ENCODE data around the gene MEPE.

Gene MEPE

DNA sequence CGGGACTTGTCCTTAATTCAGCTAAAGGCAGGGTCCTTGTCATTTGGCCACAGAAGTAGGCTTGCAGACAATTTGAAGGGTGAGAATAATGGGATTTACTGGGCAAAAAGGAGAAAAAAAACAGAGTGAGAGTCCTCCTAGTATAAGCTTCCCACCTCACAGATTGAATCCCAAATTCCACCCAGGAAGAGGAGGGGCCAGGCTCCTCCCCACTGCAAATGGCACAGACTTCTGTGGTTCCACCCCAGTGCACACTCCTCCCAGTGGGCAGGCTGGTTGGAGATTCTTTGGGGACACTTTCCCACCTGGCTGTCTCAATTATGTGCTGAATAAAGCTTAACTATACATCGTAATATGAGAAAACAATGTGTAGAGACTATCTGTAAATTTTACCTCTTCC lies 31.6 kb downstream of the MEPE start:
- POLR2A ChIA-PET, result no interaction called here
- DNase-seq (ENCODE audit: extremely low spot score), result no peak
- TF ChIP-seq ZNF384 (IDR thresholded peaks at IDR 0.05), result no peak
- TF ChIP-seq ELF4 (IDR thresholded peaks at IDR 0.05), result no peak
- no peak for TF ChIP-seq SUZ12 (IDR thresholded peaks at IDR 0.05)
- TF ChIP-seq LEF1 (IDR thresholded peaks at IDR 0.05; ENCODE audit: borderline replicate concordance), result no peak
- no peak for TF ChIP-seq FOXK2 (IDR thresholded peaks at IDR 0.05)
- no peak for TF ChIP-seq TARDBP (IDR thresholded peaks at IDR 0.05)
- TF ChIP-seq ARNT (IDR thresholded peaks at IDR 0.05), result no peak
- TF ChIP-seq HDGF (IDR thresholded peaks at IDR 0.05; ENCODE audit: borderline replicate concordance), result no peak
- TF ChIP-seq BHLHE40 (IDR thresholded peaks at IDR 0.05; ENCODE audit: borderline replicate concordance), result no peak
- TF ChIP-seq FOXA1 (IDR thresholded peaks at IDR 0.05), result no peak
- TF ChIP-seq L3MBTL2 (conservative IDR thresholded peaks at IDR 0.05), result no peak
- TF ChIP-seq SP1 (IDR thresholded peaks at IDR 0.05), result no peak
- TF ChIP-seq FOXM1 (IDR thresholded peaks at IDR 0.05; ENCODE audit: borderline replicate concordance), result no peak
- TF ChIP-seq CTBP1 (IDR thresholded peaks at IDR 0.05; ENCODE audit: borderline replicate concordance), result no peak
- TF ChIP-seq, protein P1, sequence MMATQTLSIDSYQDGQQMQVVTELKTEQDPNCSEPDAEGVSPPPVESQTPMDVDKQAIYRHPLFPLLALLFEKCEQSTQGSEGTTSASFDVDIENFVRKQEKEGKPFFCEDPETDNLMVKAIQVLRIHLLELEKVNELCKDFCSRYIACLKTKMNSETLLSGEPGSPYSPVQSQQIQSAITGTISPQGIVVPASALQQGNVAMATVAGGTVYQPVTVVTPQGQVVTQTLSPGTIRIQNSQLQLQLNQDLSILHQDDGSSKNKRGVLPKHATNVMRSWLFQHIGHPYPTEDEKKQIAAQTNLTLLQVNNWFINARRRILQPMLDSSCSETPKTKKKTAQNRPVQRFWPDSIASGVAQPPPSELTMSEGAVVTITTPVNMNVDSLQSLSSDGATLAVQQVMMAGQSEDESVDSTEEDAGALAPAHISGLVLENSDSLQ (IDR thresholded peaks at IDR 0.05), result no peak
- TF ChIP-seq NFRKB (IDR thresholded peaks at IDR 0.05), result no peak

DNA sequence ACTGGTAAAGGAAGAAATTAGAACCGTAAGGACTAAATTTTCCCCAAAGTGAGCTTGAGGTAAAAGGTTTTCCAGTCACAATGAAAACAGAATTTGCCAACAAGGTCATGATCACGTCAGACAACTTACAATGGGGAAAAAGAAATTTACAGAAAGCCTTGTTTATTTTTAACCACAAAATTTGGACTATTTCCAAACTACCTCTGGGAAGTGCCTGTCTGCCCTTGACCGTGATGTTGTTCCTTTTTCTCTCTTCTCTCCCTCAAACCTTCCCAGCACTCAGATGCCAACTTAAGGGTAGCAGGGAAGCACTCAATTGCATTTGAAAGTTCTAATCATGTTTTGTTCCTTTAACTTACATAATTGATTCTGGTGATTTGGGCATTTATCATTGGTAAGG lies 32.5 kb downstream of the MEPE start:
- no peak for DNase-seq (ENCODE audit: extremely low spot score)

More for the DNA sequence above, 31.6 kb downstream of the MEPE start:
- CTCF ChIA-PET, result interaction anchor here (1.1 kb wide), 1 partner anchor 11 kb away, joined by 3 read pairs; no protein-coding TSS in a partner anchor

DNA sequence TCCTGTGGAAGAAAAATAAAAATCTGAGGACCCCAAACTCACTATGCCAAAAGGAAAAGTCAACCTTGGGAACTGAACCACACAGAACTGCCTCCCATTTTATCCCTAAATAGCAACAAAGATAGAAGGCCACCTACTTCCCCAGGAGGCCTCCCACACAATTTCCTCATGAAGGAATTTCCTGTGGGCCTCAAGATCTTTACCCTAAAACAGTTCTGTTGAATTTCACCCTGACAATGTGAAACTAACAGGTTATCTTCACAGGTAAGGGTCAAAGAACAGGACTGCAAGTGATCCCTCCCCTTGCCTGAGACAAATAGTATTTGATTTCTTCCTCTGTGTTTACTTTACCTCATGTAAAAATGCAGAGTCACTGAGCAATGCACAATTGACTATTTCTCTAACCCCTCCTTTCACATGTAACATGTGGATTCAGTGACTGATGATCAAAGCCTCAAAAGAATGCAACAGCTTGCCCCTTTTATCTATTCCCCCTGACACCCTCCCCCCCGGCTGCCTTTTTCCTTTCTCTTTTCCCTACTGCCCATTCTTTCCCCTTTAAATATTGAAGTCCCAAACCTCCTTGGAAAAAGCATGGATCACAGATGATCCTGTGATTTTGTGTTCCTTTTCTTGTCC lies 33.3 kb downstream of the MEPE start:
- ChIA-PET CTCF (no interaction called here), POLR2A (no interaction called here)
- DNase-seq (ENCODE audit: extremely low spot score), result no peak
- no peak for TF ChIP-seq FOXM1 (IDR thresholded peaks at IDR 0.05; ENCODE audit: borderline replicate concordance)
- no peak for TF ChIP-seq ELF4 (IDR thresholded peaks at IDR 0.05)
- no peak for TF ChIP-seq FOXA1 (IDR thresholded peaks at IDR 0.05)
- TF ChIP-seq SUZ12 (IDR thresholded peaks at IDR 0.05), result no peak
- no peak for TF ChIP-seq BHLHE40 (IDR thresholded peaks at IDR 0.05; ENCODE audit: borderline replicate concordance)

More for the DNA sequence above, 32.5 kb downstream of the MEPE start:
- CTCF ChIA-PET, result interaction anchor here (1.1 kb wide), 1 partner anchor 12 kb away, joined by 3 read pairs; no protein-coding TSS in a partner anchor
- POLR2A ChIA-PET, result no interaction called here
- TF ChIP-seq SP1 (IDR thresholded peaks at IDR 0.05), result no peak
- no peak for TF ChIP-seq LEF1 (IDR thresholded peaks at IDR 0.05; ENCODE audit: borderline replicate concordance)
- no peak for TF ChIP-seq ELF4 (IDR thresholded peaks at IDR 0.05)
- no peak for TF ChIP-seq FOXK2 (IDR thresholded peaks at IDR 0.05)
- TF ChIP-seq TARDBP (IDR thresholded peaks at IDR 0.05), result no peak
- TF ChIP-seq BHLHE40 (IDR thresholded peaks at IDR 0.05; ENCODE audit: borderline replicate concordance), result no peak
- no peak for TF ChIP-seq L3MBTL2 (conservative IDR thresholded peaks at IDR 0.05)
- TF ChIP-seq, protein P1 (IDR thresholded peaks at IDR 0.05), result no peak
- no peak for TF ChIP-seq SUZ12 (IDR thresholded peaks at IDR 0.05)
- TF ChIP-seq FOXM1 (IDR thresholded peaks at IDR 0.05; ENCODE audit: borderline replicate concordance), result no peak
- TF ChIP-seq ARNT (IDR thresholded peaks at IDR 0.05), result no peak
- no peak for TF ChIP-seq NFRKB (IDR thresholded peaks at IDR 0.05)
- TF ChIP-seq HDGF (IDR thresholded peaks at IDR 0.05; ENCODE audit: borderline replicate concordance), result no peak

DNA sequence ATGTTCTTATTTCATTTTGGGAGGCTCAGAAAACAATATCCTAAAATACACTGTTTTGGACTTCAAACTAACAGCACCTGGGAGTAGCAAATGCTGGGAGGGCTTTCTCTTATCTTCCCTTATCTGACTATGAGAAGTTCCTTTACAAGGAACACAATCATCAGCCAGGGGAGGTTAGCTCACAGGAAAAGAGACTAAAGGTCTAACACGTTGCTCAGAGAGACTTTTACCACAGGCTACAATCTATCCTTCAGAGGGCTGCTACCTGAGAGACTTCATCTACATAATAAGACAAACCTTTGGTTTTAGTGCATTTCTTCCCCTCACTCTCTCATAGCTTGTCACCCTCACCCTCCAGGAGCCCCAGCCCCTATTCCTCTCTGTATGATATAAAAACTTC lies 35.8 kb downstream of the MEPE start:
- CTCF ChIA-PET, result no interaction called here
- no peak for DNase-seq (ENCODE audit: extremely low spot score)
- POLR2A ChIA-PET, result no interaction called here
- no peak for TF ChIP-seq ARNT (IDR thresholded peaks at IDR 0.05)
- no peak for TF ChIP-seq BHLHE40 (IDR thresholded peaks at IDR 0.05; ENCODE audit: borderline replicate concordance)
- no peak for TF ChIP-seq LEF1 (IDR thresholded peaks at IDR 0.05; ENCODE audit: borderline replicate concordance)
- no peak for TF ChIP-seq HDGF (IDR thresholded peaks at IDR 0.05; ENCODE audit: borderline replicate concordance)
- no peak for TF ChIP-seq ZNF384 (IDR thresholded peaks at IDR 0.05)
- no peak for TF ChIP-seq FOXM1 (IDR thresholded peaks at IDR 0.05; ENCODE audit: borderline replicate concordance)
- no peak for TF ChIP-seq CTBP1 (IDR thresholded peaks at IDR 0.05; ENCODE audit: borderline replicate concordance)
- no peak for TF ChIP-seq NFRKB (IDR thresholded peaks at IDR 0.05)
- no peak for TF ChIP-seq L3MBTL2 (conservative IDR thresholded peaks at IDR 0.05)
- no peak for TF ChIP-seq FOXA1 (IDR thresholded peaks at IDR 0.05)
- TF ChIP-seq FOXK2 (IDR thresholded peaks at IDR 0.05), result no peak
- TF ChIP-seq ELF4 (IDR thresholded peaks at IDR 0.05), result no peak
- no peak for TF ChIP-seq SUZ12 (IDR thresholded peaks at IDR 0.05)
- no peak for TF ChIP-seq TARDBP (IDR thresholded peaks at IDR 0.05)

DNA sequence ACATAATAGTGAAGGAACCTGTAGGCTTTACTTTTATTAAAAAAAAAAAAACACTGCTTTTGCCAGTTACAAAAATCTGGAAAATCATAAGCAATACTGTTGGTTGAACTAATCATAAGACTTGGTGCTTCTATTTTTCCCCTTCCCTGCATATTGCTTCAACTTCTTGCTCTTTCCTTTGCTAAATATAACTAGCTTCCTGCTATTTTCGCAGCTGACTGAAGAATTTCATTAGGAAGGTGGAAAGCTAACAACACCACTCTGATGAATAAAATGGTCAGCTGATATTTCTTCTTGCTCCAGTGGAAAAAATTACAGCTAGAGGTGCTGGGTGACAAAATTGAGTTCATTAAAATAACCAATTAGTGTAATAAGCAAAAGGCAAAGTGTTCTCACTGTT lies 39.3 kb downstream of the MEPE start:
- CTCF ChIA-PET, result no interaction called here
- TF ChIP-seq LEF1 (IDR thresholded peaks at IDR 0.05; ENCODE audit: borderline replicate concordance) (no peak), SP1 (IDR thresholded peaks at IDR 0.05) (no peak), ELF4 (IDR thresholded peaks at IDR 0.05) (no peak), L3MBTL2 (conservative IDR thresholded peaks at IDR 0.05) (no peak), FOXA1 (IDR thresholded peaks at IDR 0.05) (no peak), FOXK2 (IDR thresholded peaks at IDR 0.05) (no peak), HDGF (IDR thresholded peaks at IDR 0.05; ENCODE audit: borderline replicate concordance) (no peak), ZNF384 (IDR thresholded peaks at IDR 0.05) (no peak), FOXM1 (IDR thresholded peaks at IDR 0.05; ENCODE audit: borderline replicate concordance) (no peak)
- DNase-seq (ENCODE audit: extremely low spot score), result no peak
- POLR2A ChIA-PET, result no interaction called here

DNA sequence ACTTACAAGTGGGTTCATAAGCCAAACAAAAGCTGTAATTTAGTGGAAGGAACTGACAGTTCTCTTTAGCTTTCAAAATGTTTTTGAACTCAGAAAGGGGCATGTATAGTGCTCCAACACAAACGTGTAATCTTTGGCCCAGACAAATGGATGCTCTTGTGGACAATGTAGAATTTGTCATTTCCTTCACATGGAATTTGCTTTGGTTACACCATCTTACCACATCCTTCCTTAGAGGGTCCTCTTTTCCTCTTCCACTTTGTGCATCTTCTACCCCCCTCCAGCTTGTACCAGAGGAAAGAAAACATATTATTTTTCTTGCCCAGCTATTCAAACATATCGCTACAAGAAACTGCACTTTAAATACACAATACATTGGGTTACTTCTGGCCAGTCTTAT lies 42.4 kb downstream of the MEPE start:
- no peak for TF ChIP-seq LEF1 (IDR thresholded peaks at IDR 0.05; ENCODE audit: borderline replicate concordance)
- no peak for TF ChIP-seq HDGF (IDR thresholded peaks at IDR 0.05; ENCODE audit: borderline replicate concordance)
- TF ChIP-seq ARNT (IDR thresholded peaks at IDR 0.05), result no peak
- TF ChIP-seq FOXA1 (IDR thresholded peaks at IDR 0.05), result no peak
- no peak for TF ChIP-seq SUZ12 (IDR thresholded peaks at IDR 0.05)
- TF ChIP-seq SP1 (IDR thresholded peaks at IDR 0.05), result no peak
- no peak for TF ChIP-seq L3MBTL2 (conservative IDR thresholded peaks at IDR 0.05)
- no peak for TF ChIP-seq FOXK2 (IDR thresholded peaks at IDR 0.05)
- no peak for TF ChIP-seq ELF4 (IDR thresholded peaks at IDR 0.05)
- no peak for TF ChIP-seq FOXM1 (IDR thresholded peaks at IDR 0.05; ENCODE audit: borderline replicate concordance)
- DNase-seq (ENCODE audit: extremely low spot score), result no peak
- CTCF ChIA-PET, result no interaction called here
- POLR2A ChIA-PET, result no interaction called here
